Ovary (tissue), 3 donors: ENCODE data around the gene CPA1.

ENCODE experiments used
- POLR2A ChIP-seq: fragments of 450-650 bp; IDR thresholded peaks from one replicate; pipeline ENCODE4 v1.6.1; 2017; ENCODE audit warnings: antibody characterized with exemption, mild to moderate bottlenecking, moderate library complexity
- TF ChIP-seq, protein P1 (sequence below), 3 donors: fragments of 450-650 bp in 2 of 3; fragments of 200-600 bp in 1 of 3; IDR thresholded peaks; one replicate each; pipeline versions ENCODE4 v1.5.1 to v1.8.0; 2016 to 2022; ENCODE audit warnings: antibody characterized with exemption in 3 of 3, mild to moderate bottlenecking in 1 of 3
- donor health status: DM: no; HTN: no; CAD: no.

DNA sequence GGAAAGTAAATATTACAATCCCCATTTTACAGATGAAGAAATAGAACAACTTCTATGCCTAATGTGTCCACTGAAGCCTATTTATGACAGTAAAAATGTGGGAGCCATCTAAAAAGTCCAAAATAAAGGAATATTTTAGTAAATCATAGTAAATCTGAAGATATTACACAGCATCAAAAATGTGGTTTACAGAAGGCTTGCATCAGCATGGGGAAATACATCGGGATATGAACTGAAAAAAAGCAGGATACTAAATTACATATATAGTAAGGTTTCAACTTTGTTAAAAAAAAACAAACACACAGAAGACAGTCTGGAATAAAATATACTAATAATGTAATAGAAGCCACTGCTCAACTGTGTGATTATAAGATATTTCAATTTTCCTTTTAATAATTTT lies 20.8 kb downstream of the CPA1 start:
- TF ChIP-seq POLR2A: no peak
- TF ChIP-seq, protein P1, sequence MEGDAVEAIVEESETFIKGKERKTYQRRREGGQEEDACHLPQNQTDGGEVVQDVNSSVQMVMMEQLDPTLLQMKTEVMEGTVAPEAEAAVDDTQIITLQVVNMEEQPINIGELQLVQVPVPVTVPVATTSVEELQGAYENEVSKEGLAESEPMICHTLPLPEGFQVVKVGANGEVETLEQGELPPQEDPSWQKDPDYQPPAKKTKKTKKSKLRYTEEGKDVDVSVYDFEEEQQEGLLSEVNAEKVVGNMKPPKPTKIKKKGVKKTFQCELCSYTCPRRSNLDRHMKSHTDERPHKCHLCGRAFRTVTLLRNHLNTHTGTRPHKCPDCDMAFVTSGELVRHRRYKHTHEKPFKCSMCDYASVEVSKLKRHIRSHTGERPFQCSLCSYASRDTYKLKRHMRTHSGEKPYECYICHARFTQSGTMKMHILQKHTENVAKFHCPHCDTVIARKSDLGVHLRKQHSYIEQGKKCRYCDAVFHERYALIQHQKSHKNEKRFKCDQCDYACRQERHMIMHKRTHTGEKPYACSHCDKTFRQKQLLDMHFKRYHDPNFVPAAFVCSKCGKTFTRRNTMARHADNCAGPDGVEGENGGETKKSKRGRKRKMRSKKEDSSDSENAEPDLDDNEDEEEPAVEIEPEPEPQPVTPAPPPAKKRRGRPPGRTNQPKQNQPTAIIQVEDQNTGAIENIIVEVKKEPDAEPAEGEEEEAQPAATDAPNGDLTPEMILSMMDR (IDR thresholded peaks at IDR 0.05): no peak
